Thyroid gland (tissue), 4 donors: ENCODE results near the gene XKRX.

ENCODE experiments used
- CTCF ChIP-seq, 6 experiments: fragments of 200-600 bp in 3 of 6; fragments of 450-650 bp in 3 of 6; sonication (generic) in 3 of 6; IDR thresholded peaks; one replicate each; pipeline ENCODE4 v1.5.1; 2016 to 2019; ENCODE audit warnings: antibody characterized with exemption in 6 of 6, mild to moderate bottlenecking in 2 of 6, inconsistent platforms in 1 of 6, moderate library complexity in 1 of 6
- POLR2A ChIP-seq, 2 donors: fragments of 450-650 bp; IDR thresholded peaks; one replicate each; pipeline ENCODE4 v1.6.1; 2017; ENCODE audit warnings: antibody characterized with exemption in 2 of 2, mild to moderate bottlenecking in 2 of 2, moderate library complexity in 1 of 2

- TF ChIP-seq CTCF (IDR thresholded peaks at IDR 0.05) (no peak), POLR2A (IDR thresholded peaks at IDR 0.05) (no peak)
These were observed 40.7 kb upstream of the XKRX start, which contains the start of gene ARL13A for GRCh38 chrX:100969408-100969807.
